ENCODE data around the gene CLEC2A.

CLEC2A gene

GRCh38 chr12:9931245-9931644, 925 bp downstream of the CLEC2A start:
- DNase-seq = no peak

GRCh38 chr12:9928607-9929006, 3.6 kb downstream of the CLEC2A start:
- no peak for DNase-seq

- DNase-seq = no peak
These were observed 5.3 kb downstream of the CLEC2A start for GRCh38 chr12:9926876-9927275.

GRCh38 chr12:9925705-9926393, 6.3 kb downstream of the CLEC2A start:
- peak in 1 of 2 experiments; percentile 5 for DNase-seq

- DNase-seq = no peak
These were observed 9.7 kb downstream of the CLEC2A start for GRCh38 chr12:9922429-9922828.

- DNase-seq = no peak
These were observed 11.7 kb downstream of the CLEC2A start for GRCh38 chr12:9920451-9920850.

GRCh38 chr12:9919443-9919842, 12.7 kb downstream of the CLEC2A start:
- no peak for DNase-seq

GRCh38 chr12:9911708-9912107, 20.5 kb downstream of the CLEC2A start:
- DNase-seq = no peak

GRCh38 chr12:9910716-9911421, 21.3 kb downstream of the CLEC2A start:
- no peak for DNase-seq

GRCh38 chr12:9909724-9910123, 22.4 kb downstream of the CLEC2A start:
- no peak for DNase-seq

- no peak for DNase-seq
These were observed 23.8 kb downstream of the CLEC2A start for GRCh38 chr12:9908350-9908749.

- no peak for DNase-seq
These were observed 24.4 kb downstream of the CLEC2A start for GRCh38 chr12:9907769-9908168.

- no peak for DNase-seq
These were observed 25.3 kb downstream of the CLEC2A start for GRCh38 chr12:9906873-9907272.

- no peak for DNase-seq
These were observed 29.5 kb downstream of the CLEC2A start for GRCh38 chr12:9902539-9903228.

GRCh38 chr12:9900930-9901329, 31.2 kb downstream of the CLEC2A start:
- DNase-seq = no peak

GRCh38 chr12:9899209-9899608, 33.0 kb downstream of the CLEC2A start:
- no peak for DNase-seq

GRCh38 chr12:9897535-9897934, 34.6 kb downstream of the CLEC2A start:
- DNase-seq = no peak

GRCh38 chr12:9895215-9895971, 36.8 kb downstream of the CLEC2A start:
- no peak for DNase-seq

- no peak for DNase-seq
These were observed 43.4 kb downstream of the CLEC2A start for GRCh38 chr12:9888665-9889273.

GRCh38 chr12:9883175-9883574, 49.0 kb downstream of the CLEC2A start:
- DNase-seq = no peak

- DNase-seq = no peak
These were observed 50.2 kb downstream of the CLEC2A start for GRCh38 chr12:9881988-9882387.

- no peak for DNase-seq
These were observed 50.9 kb downstream of the CLEC2A start, which contains the start of gene KLRF2 for GRCh38 chr12:9881246-9881645. TSS of gene KLRF2 (plus strand) at chr12:9881489. CDS start at chr12:9881596, 107 bp downstream.

Data from NCI-H446 (cell line).